Umbilical cord (tissue), 2 donors: Measurements from ENCODE around the gene SLC29A2. TPM values are rescaled to one million over a fixed set of nuclear protein-coding genes. Genes with fewer than 3 reads are reported as not detected.

Experiments
- DNase-seq: peaks from one replicate; pipeline ENCODE4 v3.0.0-alpha.2; 2015; ENCODE audit warnings: low spot score
- total RNA-seq: library from RNA; depleted of rRNA; stranded (reverse); fragments of >200 nt; gene quantifications from one replicate; pipeline ENCODE4 v1.2.3, GENCODE V29; 2014; ENCODE audit warnings: low replicate concordance; ENCODE audit not compliant: insufficient read depth

The SLC29A2 gene
- total RNA-seq: 1.4 TPM

GRCh38 chr11:66371627-66372415 is at the start of gene SLC29A2:
Gene SLC29A2, minus strand, starts transcription at chr11:66371760. Its CDS starts 169 bp downstream, at chr11:66371591.
- peak; percentile 64 for DNase-seq

- DNase-seq: no peak
Observed at GRCh38 chr11:66420671-66421476, 49.3 kb upstream of the SLC29A2 start, which contains the start of gene NPAS4. Gene NPAS4, plus strand, starts transcription at chr11:66421035. Its CDS starts 145 bp downstream, at chr11:66421180.

GRCh38 chr11:66419825-66420224 is 48.3 kb upstream of the SLC29A2 start:
- DNase-seq: no peak

- DNase-seq: no peak
Observed at GRCh38 chr11:66418986-66419308, 47.4 kb upstream of the SLC29A2 start.

GRCh38 chr11:66418168-66418985 is 46.8 kb upstream of the SLC29A2 start:
- DNase-seq: peak; percentile 85

GRCh38 chr11:66417000-66417399 is 45.4 kb upstream of the SLC29A2 start:
- no peak for DNase-seq

- no peak for DNase-seq
Observed at GRCh38 chr11:66415423-66415822, 43.9 kb upstream of the SLC29A2 start.

- no peak for DNase-seq
Observed at GRCh38 chr11:66414120-66414934, 42.8 kb upstream of the SLC29A2 start.

GRCh38 chr11:66413167-66413566 is 41.6 kb upstream of the SLC29A2 start:
- no peak for DNase-seq

GRCh38 chr11:66412110-66412509 is 40.5 kb upstream of the SLC29A2 start:
- no peak for DNase-seq

- no peak for DNase-seq
Observed at GRCh38 chr11:66411323-66411722, 39.8 kb upstream of the SLC29A2 start.

- DNase-seq: no peak
Observed at GRCh38 chr11:66410191-66410590, 38.6 kb upstream of the SLC29A2 start.

GRCh38 chr11:66409226-66409625 is 37.7 kb upstream of the SLC29A2 start:
- no peak for DNase-seq

GRCh38 chr11:66408488-66409214 is 37.1 kb upstream of the SLC29A2 start:
- peak; percentile 94 for DNase-seq

- no peak for DNase-seq
Observed at GRCh38 chr11:66407651-66408050, 36.1 kb upstream of the SLC29A2 start.

- DNase-seq: no peak
Observed at GRCh38 chr11:66393954-66394353, 22.4 kb upstream of the SLC29A2 start.

- no peak for DNase-seq
Observed at GRCh38 chr11:66391322-66391721, 19.8 kb upstream of the SLC29A2 start.

GRCh38 chr11:66388780-66389386 is 17.3 kb upstream of the SLC29A2 start:
- peak; percentile 38 for DNase-seq

GRCh38 chr11:66386171-66387069 is 14.9 kb upstream of the SLC29A2 start:
- peak; percentile 83 for DNase-seq
